ENCODE results near the gene BTG1.
A peak's percentile ranks its signal among the peaks of the same experiment; 100 is the strongest.

Gene BTG1

DNA sequence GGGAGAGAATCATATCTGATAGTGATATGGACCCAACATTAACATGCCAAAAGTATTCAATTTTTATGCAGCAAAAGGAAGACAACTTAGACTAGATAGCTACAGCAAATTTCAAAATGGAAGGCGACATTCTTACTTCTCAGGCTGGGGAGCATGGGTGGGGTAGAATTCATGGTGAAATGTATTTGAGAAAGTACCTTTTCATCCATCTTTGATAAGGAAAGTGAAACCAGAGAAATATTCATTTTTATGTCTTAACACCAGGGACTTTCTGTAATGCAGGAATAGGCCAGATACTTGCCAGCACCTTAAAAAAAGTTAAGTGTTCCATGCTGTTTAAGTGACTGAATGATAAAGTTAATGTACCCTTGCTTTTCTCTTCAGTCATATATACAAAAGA, 13.4 kb downstream of the BTG1 start:
- FAIRE-seq = no peak

GRCh38 chr12:92130999-92131398, 14.6 kb downstream of the BTG1 start:
- no peak for FAIRE-seq

GRCh38 chr12:92129609-92130008, 16.0 kb downstream of the BTG1 start:
- FAIRE-seq = no peak

GRCh38 chr12:92128612-92129011, 17.0 kb downstream of the BTG1 start:
- FAIRE-seq = no peak

GRCh38 chr12:92124689-92125029, 21.0 kb downstream of the BTG1 start:
- FAIRE-seq = no peak

- no peak for FAIRE-seq
Observed at GRCh38 chr12:92123780-92124688, 21.6 kb downstream of the BTG1 start.

DNA sequence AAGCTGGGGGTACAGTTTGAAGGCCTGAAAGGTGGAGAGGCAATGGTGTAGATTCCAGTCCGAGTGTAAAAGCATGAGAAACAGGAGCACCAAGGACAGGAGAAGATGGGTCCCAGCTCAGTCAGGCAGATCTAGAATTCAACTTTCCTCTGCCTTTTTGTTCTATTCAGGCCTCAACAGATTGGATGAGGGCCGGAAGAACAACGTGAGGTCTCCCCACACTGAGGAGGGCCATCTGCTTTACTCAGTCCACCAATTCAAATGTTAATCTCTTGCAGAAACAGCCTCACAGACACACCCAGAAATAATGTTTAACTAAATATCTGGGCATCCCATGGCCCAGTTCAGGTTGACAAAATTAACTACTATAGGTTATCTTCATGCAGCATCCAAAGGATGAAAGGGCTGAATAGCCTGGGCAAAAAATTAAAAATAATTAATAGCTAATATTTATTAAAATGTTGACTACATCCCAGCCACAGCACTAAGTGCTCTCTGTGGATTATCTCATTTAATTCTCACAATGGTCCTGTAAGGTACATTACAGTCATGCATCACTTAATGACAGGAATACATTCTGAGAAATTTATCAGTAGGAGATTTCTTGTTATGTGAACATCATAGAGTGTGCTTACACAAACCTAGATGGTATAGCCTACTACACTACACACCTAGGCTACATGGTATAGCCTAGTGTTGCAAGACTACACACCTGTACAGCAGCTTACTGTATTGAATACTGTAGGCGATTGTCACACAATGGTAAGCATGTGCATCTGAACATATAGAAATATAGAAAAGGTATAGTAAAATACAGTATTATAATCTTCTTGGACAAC, 22.5 kb downstream of the BTG1 start:
- no peak for FAIRE-seq

DNA sequence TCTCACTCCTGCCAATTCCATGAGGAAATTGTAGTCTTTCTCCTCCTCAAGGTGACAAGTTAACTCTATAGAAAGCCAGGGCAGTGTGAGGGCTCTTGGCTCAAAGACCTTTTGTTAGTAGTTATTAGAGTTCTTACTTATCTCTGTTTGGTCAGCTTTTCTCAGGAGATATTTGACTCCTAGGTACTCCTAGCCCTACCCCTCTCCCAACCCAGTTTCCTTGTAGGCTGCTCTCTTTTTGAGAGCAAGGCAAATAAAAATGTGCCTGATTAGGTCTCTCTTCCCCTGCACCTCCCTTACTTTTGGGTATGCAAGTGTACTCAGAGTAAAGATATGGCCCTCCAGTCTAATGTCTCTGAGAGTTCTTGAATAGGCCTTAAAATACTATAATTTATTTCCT, 23.8 kb downstream of the BTG1 start:
- FAIRE-seq = no peak

DNA sequence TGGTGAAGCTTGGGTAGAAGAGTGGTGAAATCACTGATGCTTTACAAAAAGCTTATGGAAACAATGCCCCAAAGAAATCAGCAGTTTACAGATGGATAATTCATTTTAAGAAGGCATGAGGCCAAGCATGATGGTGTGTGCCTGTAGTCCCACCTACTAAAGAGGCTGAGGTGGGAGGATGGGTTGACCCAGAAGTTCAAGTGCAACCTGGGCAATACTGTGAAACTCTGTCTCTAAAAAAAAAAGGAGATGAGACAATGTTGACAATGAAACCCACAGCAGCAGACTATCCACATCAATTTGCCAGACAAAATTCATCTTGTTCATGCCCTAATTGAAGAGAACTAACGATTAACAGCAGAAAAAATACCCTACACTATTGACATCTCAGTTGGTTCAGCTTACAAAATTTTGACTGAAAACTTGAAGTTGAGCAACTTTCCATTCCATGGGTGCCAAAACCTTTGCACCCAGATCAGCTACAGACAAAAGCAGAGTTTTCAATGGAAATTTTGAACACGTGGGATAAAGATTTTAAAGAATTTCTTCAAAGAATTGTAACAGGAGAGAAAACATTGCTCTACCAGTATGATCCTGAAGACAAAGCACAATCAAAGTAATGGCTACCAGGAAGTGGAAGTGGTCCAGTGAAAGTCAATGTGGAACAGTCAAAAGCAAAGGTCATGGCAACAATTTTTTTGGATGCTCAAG, 26.7 kb downstream of the BTG1 start:
- no peak for FAIRE-seq

DNA sequence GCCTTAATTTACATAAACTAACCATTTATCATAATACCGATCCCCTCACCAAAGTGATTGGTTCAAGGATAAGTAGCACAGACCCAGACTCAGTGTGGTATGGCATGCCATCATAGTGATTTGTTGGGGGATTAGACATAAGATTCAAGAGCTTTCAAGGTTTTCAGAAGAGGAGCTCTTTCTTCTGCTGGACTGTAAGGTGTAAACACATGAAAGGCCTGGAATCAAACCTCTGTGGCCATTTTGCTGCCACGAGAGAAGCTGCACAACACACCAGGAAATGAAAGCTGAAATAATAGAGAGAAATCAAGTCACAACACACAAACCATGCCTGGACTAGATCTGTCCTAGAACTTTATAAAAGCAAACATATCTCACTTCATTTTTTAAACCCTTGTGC, 30.8 kb downstream of the BTG1 start:
- no peak for FAIRE-seq

- no peak for FAIRE-seq
Observed at GRCh38 chr12:92111256-92111655, 34.4 kb downstream of the BTG1 start.

GRCh38 chr12:92110083-92110640, 35.5 kb downstream of the BTG1 start:
- FAIRE-seq = no peak

GRCh38 chr12:92109613-92110012, 36.0 kb downstream of the BTG1 start:
- no peak for FAIRE-seq

- FAIRE-seq = peak; percentile 96
Observed at GRCh38 chr12:92108651-92109050, 37.0 kb downstream of the BTG1 start.

DNA sequence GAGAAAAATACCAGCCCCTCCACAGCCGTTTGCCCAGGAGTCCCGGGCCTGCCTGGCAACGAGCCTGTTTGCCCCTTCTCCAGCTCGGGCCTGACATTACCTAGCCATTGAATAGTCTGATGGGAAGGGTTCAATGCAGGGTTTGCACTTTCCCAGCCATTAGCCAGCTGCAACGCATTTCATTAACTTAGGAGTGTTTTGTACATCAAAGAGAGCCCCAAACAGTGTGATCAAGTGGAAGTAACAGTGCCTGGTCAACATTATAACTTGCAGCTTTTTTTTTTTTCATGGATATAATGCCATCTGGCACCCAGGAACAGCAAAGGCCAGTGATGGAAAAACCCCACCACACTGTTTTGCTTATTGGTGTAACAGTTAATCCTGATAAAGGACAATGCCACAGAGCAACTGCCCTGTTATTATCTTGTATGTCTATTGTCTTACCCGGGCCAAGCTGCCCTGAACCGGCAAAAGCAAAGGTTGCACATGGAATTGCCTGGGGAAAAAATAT, 38.0 kb downstream of the BTG1 start:
- FAIRE-seq = no peak

DNA sequence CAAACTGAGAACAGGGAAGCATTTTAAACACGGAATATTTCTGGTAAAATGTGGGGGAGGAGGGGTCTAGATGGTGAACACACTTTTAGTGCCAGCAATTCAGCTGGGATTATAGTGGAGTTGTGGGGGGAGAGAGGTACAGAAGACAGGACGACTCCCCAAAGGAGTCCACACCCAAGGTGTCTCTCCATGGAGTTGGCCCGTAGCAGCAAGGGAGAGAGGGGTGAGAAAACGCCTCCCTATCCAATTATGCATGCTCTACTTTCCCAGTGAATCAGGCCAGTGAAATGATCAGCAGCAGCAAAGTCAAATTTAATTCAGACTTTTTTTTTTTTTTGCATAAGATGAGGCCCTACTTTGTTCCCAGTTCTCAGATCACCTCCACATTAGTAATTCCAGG, 38.6 kb downstream of the BTG1 start:
- no peak for FAIRE-seq

GRCh38 chr12:92105676-92106075, 40.0 kb downstream of the BTG1 start:
- FAIRE-seq = no peak

DNA sequence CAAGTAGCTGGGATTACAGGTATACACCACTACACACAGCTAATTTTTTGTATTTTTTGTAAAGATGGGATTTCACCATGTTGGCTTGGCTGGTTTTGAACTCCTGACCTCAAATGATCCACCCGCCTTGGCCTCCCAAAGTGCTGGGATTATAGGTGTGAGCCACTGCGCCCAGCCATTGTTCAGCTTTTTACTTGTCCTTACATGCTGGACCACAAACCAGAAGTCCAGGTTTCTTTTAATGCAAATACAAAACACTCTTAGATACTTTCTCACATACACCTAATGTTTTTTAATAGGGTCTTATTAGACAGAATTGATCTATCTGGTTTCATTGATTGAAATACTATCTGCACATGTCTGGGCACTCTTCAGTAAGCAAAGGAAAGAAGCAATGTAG, 40.5 kb downstream of the BTG1 start:
- FAIRE-seq = no peak

DNA sequence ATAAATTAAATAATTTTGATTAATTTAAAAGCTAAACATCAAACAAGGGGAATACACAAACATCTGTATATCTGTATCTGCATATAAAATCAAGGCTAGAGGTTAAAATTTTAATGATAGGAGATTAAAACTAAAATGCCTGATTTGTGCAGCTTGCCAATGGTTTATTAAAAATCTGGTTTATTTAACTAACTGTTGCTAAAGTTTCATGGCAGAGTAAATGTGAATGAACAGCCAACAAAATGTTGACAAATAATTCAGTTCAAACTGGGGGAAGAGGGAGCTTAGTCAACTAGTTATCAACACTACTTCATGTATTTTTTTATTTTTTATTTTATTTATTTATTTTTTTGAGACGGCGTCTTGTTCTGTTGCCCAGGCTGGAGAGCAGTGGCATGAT, 43.0 kb downstream of the BTG1 start:
- peak; percentile 97 for FAIRE-seq

DNA sequence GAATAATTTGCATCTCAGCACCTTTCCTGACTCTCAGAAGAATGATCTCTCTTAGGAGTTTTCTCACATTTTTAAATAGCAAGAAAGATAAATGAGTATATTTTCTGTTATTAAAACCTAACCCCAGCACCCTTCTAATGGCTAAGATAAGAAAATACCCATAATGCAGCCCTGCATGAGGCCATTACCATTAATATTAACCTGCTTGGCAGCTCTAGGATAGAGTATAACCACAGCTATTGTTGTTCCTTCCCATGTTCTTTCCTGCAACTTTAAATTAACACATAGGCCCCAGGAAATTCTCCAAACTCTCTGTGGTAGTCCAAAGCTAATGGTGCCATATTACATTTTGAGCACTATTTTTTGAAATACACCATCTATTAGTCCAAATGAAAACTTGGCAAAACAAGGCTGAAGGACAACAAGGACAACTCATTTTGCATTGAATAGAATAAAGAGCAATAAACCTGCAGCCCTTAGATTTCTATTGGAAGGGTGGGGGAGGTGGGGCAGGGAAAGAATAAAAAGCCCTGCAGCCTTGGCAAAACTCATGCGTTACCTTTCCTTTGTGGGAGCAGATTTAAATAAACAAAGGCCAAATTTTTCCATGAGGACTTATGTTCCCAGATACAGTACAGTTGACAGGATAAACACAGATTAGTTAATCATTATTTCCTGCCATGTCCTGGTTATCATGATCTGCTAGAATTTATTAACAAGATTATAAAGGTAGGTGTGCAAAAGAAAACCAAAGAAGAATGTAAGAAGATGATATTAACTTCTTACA, 46.9 kb downstream of the BTG1 start:
- FAIRE-seq = no peak

GRCh38 chr12:92096346-92097136, 49.1 kb downstream of the BTG1 start:
- FAIRE-seq = no peak

Data from endometrium (tissue), 2 donors.